NCI-H187 (cell line): Measurements from ENCODE around the gene NAMPT.
"Not testable (repeated sequence)": the region's sequence is repeated elsewhere in the genome, so short reads cannot be mapped to it uniquely, and the experiment has no call there.

ENCODE experiments used
- DNase-seq, 2 experiments: peaks; one replicate each; lab custom pipeline; 2025; lab: John Stamatoyannopoulos, UW

NAMPT gene

DNA sequence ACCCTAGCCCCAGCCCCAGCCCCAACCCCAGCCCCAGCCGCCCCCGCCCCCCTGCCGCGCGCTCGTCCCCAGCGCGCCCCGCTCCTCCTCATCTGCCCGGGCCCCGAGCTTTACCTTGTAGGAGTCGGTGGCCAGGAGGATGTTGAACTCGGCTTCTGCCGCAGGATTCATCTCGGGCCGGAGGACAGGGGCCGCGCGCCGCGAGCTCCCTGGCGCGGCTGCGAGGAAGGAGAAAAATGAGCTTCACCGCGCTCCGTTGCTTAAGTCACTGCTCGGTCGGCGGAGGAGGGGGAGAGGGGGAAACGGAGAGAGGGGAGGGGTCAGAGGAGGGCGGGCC lies at the start of gene NAMPT:
TSS of gene NAMPT (minus strand) at position 270 of the 337 bp plus-strand sequence. CDS start at position 171, 99 bp downstream.
- DNase-seq: no peak

DNA sequence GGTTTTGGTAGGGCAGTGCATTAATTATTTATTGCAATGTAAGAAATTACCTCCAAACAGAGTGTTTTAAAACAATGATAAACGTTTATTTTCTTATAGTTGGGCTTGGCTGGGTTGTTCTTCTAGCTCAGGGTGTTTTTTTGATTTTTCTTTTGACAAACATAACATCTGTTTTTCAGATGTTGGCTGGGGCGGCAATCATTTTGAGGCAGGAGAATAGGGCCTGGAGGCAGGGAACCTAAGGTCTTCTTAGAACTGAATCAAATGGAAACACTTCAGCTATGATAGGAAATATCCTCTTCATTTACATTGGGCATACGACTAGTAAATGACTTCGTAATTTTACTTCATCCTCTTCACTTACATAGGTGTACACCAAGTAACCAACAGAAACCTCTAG lies 47.4 kb upstream of the NAMPT start:
- no peak for DNase-seq

DNA sequence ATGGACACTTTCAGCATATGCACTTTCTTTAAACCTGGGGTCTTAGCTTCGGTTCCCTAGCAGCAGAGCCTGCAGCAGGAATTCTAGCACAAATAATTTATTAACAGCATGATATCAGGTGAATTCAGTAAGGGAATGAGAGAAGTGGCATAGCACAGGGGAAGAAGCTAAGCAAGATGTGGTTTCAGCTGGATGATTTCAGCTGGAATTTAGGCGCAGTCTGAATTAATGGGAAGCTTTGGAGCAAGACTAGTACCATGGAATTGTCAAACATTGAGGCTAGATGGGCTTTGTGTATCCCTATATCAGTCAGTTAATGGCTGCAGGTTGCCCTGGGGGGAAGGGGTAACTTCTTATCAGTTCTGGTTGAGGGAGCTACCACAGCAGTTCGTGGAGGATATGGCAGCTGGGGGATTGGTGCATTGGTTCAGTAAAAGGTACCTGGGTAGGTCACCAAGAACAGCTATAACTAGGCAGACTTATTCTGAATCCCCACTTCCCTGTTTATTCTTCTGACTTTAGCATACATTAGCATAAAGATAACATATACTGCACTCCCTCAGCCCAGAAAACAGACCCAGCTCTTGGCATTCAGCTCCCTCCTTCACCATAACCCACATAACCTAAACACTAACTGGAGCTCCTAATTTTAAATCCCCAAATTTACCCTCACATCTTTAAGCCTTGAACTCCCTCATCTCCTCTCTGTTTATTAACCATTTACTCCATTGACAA lies 46.8 kb upstream of the NAMPT start:
- no peak for DNase-seq

DNA sequence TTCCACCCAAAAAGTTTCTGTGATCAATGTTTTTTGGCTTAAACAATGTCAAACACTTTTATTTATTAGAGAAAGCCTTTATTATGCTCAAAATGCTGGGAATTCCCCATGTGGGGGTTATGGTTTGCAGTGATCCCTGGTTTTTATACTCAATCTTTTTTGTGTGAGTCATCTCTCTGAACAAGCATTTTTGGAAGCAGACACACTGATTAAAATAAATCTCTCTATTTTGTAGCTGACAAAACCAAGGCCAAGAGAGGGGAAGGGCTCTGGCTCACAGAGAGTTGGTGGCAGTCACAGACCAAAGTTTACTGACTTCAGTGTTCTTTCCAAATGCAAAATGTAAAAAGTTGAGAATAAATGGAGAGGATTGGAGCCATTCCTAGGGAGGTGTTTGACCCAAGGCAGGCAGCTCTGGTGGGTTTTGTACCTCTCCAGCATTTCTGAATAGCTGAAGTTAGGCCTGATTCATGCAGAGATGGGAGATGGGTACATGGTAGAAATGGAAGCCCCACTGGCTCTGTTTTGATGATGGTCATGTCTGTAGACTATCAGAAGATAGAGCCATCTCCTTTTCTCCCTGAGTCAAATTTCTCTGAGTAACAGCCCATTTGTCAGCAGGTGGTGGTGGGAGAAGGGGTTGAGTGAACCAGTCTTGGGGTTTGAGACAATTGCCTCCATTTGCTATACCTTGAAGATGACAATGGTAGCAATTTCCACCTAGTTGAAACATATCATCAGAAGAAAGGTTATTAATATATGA lies 45.4 kb upstream of the NAMPT start:
- no peak for DNase-seq

DNA sequence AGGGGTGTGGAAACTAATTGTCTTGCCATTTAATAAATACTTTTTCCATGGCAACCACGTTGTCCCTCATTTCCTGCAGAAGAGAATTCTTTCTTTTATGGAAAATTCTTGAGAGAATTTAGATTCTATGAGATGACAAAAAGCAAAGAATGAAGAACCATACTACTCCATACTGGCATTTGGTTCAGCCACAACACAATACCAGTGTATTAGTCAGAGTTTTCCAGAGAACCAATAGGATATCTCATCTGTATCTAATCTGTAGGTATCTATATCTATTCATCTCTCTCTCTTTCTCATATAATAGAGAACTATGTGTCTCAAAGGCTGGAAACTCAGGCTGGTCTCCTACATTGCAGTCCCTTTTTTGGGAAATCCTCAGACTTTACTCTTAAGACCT lies 44.6 kb upstream of the NAMPT start:
- no peak for DNase-seq

DNA sequence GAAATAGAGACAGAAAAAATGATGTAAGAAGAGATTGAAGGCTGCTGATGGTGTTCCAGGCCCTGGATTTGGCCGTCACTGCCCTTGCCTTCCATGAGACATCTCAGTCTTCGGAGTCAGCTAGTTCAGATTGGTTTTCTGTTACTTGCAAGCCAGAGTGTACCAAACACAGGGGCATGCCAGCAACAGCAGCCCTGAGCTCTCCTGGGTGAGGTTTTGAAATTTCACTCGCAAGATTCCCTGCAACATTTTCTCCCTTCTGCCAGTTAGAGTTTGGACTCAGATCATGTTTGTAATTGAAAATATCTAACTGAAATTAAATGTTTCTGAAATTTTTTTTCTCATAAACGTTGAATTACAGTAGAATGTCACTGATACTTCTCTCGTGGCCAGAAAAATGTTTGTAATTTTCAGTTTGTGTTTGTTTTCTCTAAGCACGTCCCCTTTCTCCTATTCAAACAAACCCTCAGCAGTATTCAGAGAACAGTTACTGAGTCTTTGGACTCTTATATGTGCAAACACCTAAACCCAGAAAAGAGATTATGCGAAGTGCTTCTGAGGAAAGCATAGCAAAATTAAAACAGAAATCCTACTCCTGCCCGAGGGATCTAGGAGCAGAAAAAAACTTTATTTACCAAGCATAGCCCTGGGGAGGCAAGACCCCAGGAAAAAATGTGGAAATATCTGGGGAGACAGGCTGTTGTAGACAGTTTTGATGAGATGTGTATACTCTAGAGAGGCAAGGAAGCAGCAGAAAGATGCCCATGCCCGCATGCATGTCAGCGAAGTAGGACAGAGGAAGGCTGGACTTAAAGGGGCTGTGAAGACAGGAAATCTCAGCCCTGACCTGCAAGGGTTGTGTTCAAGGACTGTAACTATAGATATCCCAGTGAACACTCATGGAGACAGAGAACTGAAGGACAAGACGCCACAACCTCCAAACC lies 43.0 kb upstream of the NAMPT start:
- no peak for DNase-seq

DNA sequence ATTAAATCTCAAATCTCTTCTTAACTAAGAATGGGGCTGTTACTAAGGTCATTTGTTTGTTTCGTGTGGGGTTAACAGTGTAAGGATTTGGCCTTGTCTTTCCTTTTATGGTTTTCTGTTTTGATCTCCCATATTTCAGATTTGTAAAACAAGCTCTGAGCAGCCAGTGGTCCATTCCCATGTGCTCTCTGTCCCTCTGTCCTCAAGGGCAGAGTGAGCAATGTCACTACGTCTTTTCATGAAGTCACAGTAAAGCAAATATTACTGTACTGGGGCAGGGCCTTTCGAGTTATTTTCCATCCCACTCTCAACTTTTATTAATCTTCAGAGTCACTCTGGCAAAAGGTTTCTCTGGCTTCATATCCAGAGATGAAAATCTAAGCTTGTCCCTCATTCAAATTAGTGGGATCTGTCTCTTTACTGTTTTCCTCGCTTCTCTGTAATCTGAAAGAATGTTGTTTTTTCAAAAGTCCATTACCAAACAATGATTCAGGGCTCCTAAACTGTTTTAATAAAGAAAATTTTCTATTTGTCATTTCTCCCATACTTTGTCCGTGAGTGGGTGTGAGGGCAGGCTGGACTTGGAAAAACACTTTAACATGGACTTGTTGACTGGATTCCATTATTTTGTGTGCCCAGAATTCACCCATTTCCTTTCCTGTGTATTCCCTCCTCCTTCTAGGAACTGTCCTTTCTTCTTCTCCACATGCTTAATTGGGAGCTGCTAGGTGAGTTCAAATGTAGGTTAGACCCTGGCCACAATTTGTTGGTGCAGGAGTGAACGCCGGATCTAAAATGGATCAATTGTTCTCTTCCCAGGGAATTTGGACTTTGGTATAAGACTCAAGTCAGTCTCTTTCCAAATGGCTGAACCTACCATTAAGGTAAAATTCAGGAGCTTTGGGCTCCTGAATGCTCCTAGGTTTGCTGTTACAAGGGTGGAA lies 42.1 kb upstream of the NAMPT start:
- no peak for DNase-seq

DNA sequence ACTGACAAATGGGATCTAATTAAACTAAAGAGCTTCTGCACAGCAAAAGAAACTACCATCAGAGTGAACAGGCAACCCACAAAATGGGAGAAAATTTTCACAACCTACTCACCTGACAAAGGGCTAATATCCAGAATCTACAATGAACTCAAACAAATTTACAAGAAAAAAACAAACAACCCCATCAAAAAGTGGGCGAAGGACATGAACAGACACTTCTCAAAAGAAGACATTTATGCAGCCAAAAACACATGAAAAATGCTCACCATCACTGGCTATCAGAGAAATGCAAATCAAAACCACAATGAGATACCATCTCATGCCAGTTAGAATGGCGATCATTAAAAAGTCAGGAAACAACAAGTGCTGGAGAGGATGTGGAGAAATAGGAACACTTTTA lies 39.7 kb upstream of the NAMPT start:
- not testable (repeated sequence) for DNase-seq

DNA sequence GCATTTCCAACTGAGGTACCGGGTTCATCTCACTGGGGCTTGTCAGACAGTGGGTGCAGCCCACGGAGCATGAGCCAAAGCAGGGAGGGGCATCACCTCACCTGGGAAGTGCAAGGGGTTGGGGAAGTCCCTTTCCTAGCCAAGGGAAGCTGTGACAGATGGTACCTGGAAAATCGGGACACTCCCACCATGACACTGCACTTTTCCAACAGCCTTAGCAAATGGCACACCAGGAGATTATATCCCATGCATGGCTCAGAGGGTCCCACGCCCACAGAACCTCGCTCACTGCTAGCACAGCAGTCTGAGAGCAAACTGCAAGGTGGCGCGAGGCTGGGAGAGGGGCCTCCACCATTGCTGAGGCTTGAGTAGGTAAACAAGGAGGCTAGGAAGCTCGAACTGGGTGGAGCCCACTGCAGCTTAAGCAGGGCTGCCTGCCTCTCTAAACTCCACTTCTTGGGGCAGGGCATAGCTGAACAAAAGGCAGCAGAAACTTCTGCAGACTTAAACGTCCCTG lies 35.5 kb upstream of the NAMPT start:
- not testable (repeated sequence) for DNase-seq

DNA sequence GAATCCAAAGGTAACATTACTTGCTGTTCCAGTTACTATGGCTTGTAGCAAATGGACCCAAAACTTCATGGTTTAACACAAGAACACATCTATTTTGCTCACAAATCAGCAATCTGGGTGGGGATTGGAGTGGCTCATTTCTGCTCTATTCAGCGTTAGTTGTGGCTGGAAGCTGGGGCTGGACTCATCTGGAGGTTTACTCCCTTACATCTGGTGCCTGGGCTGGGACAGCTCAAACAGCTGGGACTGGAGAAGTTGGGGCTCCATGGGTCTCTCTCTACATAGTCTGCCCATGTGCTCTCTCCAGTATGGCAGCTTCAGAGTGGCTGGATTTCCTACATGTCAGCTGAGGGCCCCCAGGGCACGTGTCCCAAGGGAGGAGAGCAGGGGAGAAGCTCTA lies 33.7 kb upstream of the NAMPT start:
- no peak for DNase-seq

DNA sequence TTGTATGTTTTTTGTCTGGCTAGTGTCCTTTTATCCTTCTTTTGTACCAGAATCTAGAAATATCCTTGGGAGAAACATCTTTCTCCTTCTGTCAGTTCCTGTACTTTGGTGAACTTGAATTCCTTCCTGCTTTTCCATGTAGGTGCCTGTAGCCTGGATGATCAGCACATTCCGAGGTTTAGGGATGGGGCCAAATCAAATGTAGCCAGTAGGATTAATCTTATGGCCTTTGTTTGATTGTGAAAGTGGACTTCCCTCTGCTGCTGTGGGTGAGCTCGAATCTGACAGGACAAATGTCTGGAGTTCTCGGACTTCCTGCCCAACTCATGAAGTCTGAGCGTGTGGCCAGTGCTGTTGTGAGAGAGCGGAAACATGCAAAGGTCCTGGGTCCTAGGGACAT lies 33.2 kb upstream of the NAMPT start:
- no peak for DNase-seq

DNA sequence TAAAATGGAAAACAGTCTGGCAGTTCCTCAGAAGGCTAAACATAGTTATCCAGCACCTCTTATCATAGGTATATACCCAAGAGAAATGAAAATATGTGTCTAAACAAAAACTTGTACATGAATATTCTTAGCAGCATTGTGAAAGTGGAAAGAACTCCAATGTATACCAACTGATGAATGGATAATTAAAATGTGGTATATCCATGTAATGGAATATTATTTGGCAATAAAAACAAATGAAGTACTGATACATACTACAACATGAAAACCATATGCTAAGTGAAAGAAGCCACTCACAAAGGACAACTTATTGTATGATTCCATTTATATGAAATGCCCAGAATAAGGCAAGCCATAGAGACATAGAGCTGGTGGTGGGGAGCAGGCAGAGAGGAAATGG lies 32.2 kb upstream of the NAMPT start:
- DNase-seq: no peak

DNA sequence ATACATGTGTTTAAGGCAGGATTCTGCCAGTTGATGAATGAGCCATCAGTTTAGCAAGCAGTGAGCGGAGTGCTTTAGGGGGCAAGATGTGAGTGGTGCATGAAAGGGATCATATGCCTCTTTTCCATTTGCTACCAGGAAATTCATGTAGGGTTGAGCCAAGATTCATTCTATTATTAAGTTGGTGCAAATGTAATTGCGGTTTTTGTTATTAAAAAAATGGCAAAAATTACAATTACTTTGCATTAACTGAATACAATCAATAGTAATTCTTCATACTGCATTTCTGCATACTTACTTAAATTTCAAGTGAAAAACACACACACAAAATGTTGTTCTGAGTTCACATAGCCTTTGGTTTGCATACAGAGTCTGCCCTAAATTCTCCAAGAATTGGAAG lies 30.1 kb upstream of the NAMPT start:
- DNase-seq: no peak

DNA sequence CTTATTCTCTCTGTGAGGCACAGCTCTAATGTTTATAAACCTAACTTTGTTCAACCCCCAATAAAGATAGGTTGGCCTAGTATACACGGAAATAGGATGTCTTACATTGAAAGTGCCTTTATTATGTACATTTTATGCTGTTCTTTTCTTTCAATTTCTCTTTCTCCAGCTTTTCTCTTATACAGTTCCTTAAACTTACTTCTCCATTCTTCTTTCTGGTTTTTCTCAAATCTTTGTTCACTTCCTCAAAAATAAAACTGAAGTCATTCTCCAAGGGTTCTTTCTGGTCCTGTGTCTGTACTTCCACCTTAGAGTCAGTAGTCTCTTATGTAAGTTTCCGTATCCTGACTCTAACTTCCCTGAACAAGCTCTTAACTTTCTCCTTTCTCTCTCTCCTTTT lies 29.2 kb upstream of the NAMPT start:
- no peak for DNase-seq

DNA sequence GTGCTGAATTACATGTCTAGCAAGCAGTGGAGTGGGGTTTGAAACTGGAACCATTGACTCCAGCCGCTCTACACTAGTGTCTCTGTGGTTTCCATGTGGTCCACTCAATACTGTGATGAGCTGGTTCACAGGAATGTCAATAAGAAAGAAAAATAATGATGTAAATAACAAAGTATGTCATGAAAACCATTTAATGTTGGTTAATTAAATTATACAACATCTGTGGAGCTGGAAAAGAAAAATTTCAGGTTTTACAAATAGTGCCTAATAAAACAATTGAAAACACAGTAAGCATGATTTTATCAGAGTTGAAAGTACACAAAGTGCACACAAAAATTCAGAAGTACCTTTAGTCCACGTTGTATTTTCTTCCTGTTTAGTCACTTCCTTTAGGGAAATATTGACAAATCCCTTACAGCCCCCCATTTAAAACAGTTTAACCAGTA lies 28.7 kb upstream of the NAMPT start:
- no peak for DNase-seq

DNA sequence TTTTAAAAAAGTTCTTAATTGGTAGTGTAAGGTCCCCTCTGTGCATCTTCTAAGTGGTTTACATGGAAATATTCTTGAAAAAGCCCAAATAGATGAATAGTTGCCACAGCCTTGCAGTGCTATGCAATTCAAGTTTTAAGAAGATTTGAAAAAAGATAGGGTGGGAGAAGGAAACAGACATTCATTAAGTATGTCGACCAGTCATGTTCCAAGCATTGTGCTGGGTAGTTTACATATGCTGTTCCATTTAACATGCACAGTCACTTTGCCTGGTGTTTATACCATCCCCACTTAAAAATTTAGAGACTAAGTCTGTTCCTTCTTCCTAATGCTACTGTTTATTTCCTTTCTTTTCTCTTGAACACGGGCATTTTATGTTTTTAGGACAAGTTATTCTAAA lies 28.1 kb upstream of the NAMPT start:
- no peak for DNase-seq

DNA sequence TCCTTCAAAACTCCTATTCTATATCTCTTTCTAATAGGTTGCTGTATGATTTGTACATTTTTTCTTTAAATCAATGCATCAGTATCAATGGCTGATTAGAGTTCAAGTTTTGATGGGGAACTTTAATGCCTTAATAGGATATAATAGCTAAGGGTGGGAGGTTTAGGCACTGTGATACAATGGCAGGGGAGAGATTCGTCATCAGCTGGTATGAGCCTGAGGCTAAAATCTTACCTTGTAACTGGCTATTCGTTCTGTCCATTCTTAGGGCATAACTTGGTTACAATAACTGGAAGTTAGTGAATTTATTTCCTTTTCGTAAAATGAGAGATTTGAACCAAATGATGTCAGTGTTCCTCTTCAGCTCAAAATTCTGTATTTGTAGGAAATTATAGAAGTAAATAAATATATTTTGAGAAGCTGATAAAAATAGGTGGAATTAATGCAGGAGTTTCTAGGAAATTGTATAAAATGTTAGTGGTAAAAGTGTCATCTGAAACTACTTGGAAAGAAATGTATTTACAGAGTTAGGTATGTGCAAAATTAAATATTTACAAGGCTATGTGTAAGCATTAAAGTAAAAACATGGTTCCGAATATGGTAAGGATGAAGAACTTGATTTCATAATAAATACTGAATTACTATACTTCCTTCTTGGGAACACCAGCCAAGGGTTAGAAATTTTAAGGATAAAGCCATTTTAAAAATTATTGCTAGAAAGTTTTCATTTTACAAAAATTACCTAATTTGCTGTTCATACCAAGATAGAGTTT lies 27.5 kb upstream of the NAMPT start:
- no peak for DNase-seq

DNA sequence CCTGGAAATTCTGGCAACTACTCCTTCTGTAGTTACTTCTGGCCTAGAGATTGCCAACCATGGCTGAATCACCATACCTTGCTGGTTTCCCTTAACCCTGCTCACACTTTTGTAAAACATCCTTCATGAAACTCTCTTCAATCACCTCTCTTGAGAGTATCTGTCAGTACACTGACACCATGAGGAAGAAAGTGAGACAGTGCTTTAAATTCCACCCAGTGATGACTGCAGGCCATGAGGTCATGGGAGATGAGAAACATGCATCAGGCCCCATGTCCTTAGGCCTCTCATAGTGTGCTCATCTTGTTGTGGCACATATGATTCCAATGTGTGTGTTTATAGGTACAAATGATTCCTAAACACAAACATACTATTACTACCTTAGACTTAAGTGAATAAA lies 24.6 kb upstream of the NAMPT start:
- DNase-seq: no peak

DNA sequence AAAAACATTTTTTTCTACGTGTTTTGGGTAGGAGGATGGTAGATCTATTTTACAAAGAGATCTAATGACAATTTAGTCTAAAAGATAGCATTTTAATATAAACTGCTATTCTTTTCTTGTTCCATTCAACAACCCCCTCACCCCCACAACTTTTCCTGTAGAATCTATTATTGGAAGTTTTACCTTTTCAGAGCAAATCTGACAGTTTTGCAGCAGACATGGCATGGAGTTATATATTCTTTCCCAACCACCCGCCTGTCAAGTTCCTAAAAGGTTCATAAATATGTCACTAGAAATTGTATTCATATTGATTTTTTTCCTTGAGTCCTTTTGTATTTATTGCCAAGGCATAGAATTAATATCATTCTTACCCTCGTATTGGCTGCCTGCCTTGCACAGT lies 21.5 kb upstream of the NAMPT start:
- no peak for DNase-seq

DNA sequence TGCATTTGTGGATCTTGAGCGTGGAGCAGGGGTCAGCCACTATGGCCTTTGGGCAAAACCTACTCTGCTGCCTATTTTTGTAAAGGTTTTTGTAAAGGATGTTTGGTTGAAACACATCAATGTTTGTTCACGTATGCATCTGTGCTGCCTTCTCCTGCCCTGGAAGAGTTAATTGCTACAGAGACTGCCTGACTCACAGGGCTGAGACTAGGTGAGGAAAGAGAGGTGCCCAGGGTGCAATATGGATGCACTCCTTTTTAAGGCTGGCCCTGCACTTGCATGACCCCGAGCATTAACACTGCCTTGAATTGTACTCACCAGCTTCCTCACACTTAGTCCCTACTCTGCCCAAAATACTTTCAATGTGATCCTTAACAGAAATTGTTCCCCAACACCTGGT lies 20.9 kb upstream of the NAMPT start:
- no peak for DNase-seq
